ENCODE measurements around the gene NKX2-1.
"Not testable (repeated sequence)": the region's sequence is repeated elsewhere in the genome, so short reads cannot be mapped to it uniquely, and the experiment has no call there.

NKX2-1 gene

DNA sequence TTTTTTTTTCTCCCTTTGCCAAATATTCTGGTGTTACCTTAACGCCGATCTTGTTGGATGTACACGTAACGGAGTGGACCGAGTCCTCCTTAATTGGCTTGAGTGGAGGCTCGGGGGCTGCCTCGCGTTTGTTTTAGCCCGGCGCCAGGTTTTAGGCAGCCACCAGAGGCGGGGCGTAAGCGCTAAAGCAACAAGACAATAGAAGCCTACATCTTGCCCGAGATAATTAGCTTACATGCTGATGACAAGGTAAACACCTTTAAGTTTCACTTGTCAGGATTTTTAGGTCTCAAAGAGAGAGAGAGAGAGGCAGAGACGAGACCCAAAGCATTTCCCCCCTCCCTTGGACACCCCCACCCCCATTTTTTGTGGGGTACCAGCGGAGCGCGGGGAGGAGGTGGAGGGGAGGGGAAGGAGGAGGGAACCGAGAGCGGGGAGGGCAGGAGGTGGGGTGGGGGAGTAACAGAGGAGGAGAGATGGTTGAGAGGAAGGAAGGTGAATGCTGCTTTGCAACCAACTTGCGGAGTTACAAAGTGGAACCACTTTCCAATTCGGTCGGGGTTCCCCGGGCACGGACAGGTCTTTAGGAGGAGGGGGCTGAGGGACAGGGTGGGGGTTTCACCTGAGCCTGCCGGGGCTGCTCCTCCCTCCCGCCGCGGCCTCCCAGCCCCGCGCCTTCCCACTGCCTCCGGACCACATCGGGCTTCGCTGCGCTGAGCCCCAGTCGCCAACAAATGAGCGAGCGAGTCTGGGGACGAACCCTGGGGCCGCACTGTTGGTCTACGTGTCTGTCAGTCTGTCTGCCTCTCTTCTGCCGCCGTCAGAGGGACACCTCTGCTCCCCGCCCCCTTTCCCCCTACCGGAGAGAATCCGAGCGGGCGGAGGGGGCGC lies at the start of gene NKX2-1:
NKX2-1 (minus strand) TSS at position 802 of the 891 bp plus-strand sequence; CDS start at position 699, 103 bp downstream.
- no peak for DNase-seq

DNA sequence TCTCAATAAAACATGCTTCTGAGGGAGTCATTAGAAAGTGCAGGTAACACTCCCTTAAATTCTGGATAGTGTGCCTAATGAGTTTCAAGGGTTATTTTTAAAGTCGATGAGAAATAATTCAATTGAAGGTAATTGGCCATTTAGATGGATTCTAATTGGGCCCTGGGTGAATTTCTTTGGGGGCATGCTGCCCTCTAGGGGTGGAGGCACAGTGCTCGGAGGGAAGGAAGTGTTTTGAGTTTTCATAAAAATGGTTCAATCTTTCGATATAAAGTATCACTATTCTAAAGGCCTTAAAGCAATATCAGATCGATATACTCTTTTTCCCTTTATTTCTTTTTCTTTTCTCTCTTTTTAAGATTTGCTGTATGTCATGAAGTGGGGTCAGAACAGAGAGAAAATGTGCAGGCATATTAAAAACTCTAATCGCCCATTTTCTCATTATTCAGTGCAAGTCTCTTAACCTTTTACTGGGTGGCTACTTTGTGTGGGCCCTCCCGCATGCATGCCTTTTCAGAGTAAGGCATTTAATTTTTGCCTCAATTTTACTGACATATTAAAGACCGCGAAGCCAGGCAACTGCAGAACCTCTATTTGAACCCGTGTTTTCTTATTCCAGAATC lies 36.9 kb upstream of the NKX2-1 start:
- no peak for DNase-seq

DNA sequence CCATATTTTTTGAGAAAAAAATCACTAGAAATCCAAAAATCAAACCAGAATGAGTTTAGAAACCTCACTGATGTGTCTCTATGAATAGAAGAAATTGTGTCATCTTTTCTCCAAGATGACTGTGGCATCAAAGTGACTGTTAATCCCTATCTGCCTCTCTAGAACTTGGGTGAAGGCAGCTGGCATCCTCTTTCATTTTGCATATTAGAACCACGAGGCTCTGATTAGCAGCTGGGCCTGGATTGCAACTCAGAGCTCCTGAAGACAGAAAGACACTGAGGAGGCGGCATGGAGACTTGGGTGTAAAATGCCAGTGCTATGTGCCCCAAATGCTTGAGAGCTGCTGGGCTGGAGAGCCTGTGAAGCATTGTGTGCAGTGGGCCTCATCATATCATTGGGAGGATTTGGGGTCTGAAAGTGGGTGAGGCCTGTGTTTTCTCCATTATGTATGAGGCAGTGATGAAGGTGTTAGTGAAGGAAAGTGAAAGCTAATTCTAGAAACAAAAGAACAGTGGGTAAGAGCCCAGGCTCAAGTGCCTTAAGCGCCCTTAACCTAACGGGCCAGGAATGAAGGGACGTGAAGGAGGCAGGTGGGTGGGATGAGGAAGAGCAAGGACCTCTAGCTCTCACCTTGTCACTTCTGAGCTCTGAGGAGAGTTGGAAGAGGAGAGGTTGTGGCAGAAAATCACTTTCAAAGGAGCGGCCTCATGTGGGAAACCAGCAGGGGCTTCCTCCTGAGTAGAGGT lies 36.1 kb upstream of the NKX2-1 start:
- DNase-seq: no peak

DNA sequence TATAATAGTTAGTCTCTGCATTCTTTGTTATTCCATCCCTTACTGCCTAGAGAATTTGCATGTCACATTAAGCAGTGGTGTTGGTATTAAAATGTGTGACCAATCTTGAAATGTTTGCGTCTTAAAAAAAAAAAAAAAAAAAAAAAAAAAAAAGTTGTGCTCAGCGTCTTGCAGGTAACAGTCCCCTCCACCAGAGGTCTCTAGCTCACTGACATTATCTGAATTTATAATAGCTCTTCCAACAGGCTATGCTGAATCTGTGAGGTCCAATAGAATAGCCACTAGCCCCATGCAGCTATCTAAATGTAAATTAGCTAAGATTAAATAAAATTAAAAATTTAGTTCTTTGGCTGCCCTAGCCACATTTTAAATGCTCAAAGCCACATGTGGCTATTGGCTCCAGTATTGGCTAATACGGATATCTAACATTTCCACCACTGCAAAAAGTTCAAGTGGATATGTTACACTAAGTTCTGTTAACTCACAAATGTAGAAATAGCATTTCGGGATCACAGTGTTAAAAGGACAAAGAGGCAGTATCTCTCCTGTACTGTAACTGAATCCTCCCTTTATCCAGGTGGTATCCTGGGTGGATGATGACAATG lies 33.7 kb upstream of the NKX2-1 start:
- DNase-seq: no peak

DNA sequence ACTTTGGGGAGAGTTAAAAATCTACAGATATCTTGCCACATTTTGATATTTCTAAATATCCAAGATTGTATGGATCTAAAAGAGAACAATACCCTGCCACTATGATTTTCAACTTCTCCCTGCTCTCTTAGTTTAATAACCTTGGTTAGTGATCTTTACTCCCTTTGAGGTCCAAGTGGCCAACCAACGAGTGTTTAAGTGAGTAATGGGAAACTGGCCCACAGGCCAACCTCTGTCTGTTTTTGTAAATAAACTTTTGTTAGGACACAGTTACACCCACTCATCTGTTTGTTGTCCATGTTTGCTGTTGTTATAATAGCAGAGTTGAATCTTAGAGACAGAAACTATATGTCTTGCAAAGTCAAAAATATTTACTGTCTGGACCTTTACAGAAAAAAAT lies 30.9 kb upstream of the NKX2-1 start:
- DNase-seq: no peak

DNA sequence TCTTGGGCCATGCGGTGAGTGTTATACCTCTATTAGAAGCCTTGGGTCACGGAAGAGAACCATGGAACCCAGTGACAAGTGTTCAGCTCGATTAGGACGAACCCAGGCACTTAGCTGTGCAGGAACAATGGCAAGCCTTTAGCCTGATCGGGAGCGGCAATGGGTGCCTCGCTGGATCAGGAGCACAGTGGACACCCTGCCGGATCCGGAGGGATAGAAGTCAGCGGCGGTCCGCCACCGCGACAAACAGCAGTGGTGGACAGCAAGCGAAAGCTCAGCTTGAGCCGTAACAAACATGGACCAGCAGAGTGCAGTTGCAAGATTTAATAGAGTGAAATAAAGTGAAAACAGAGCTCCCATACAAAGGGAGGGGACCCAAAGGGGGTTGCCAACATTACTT lies 24.2 kb upstream of the NKX2-1 start:
- not testable (repeated sequence) for DNase-seq

DNA sequence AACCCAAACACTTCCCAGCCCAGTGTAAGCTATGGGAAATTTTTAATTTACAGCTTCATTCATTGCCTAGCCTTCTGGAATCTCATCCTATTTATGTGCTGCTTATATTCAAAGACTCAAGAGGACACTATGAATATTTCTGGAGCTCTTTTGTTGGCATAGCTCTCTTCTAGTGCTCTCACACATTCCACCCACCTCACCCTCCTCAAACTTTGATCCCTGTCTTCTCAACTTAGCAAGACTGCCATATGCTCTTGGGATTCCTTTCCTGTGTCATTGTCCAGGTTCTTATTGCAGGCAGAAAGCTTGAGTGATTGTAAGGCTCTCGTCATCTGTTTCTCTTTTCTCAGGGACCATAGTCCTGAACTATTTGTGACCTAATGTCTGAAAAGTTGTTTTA lies 18.0 kb upstream of the NKX2-1 start:
- DNase-seq: no peak

DNA sequence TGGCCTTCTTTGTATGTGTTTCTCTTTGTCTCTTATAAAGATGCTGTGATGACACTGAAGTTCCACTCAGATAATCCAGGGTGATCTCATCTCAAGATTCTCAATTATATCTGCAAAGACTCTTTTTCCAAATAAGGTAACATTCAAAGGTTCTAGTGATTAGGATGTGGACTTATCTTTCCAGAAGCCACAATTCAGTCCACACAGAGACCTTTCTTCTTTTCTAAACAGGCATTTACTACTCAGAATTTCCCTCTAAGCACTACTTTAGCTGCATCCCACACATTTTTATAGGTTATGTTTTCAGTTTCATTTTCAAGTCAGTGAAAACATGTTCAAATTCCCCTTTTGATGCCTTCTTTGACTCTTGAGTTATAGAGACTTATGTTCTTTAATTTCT lies 9.0 kb upstream of the NKX2-1 start:
- no peak for DNase-seq

DNA sequence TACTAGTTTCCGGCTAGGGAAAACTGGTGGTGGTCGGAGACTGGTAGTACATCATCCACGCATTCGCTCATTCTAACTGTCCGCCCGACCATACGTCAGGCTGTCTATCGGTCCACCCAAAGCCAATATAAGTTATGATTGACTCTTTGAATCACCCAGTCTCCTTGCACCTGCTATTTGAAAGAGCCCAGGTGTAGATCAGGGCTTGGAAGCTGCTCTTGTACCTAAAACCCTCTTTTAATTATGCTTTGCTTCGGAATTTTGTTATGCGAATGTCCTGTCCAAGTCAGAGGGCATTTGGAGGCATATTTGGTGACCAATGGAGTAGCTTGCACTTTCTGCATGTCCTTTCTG lies 5.7 kb upstream of the NKX2-1 start:
- no peak for DNase-seq

DNA sequence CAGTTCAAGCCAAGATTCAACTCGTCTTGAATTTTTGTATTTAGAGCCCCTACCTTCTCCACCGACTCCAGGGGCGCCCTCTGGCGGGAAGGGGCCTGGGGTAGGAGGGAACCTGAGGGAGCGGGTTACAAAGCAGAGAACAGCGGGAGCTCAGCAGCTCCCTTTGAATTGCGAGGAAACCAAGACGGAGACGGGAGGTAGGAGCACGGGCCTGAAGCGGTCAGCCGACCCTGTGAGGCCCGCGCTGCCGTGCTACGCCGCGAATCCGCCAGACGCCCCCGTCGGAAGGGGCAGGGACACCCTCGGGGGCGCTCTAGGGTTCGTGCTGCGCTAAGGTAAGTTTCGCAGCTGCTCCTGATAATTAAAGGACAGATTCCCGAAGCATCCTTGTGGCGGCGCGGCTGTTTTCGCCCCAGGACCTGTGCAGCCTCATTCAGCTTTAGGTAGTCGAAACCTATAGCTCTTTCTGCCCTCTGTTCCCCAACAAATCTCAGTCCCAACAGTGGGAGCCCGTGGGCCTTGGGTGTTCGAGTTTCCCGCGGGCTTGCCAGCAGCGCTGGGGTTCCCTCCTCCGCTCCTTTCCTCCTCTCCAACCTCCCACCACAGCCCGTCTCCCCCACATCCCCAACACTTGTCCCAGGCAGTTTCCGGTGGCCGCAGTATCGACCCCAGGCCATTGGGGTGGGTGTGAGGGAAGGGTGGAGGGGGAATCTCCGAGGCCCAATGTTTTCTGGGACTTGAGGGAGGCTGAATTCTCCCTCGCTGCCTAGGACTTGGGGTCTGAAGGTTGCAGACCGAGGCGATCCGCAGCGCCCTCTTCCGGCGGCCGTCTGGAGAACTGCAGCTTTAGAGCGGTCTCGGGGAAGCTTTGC lies 5.1 kb upstream of the NKX2-1 start:
- DNase-seq: no peak

DNA sequence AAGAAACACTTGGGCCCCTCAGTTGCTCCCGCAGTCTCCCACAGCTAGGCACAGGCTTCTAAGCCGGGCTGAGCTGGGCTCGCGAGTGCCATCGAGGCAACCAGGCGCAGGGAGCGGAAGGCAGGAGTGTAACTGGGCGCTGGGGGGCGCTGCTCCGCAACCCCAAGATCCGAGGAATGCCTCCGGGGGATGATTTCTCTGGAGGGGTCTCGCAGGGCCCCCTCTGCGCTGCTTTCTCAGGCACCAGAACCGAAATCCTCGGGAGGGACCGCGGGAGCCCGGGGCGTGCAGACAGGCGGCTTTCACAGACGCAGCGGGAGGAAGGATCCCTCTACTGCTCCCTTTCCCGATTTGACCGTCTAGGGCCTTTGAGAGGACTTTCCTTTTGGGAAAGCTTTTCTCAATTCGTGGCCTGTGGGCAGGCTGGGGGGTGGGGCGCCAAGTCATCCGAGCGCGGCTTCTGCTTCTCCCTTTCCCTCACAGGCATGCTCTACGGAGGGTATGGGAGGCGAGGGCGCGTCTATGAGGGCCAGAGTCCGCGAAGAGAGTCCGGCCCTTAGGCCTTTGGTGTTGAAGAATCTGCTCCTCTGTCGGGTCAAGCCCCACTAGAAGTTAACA lies 4.3 kb upstream of the NKX2-1 start:
- DNase-seq: no peak

DNA sequence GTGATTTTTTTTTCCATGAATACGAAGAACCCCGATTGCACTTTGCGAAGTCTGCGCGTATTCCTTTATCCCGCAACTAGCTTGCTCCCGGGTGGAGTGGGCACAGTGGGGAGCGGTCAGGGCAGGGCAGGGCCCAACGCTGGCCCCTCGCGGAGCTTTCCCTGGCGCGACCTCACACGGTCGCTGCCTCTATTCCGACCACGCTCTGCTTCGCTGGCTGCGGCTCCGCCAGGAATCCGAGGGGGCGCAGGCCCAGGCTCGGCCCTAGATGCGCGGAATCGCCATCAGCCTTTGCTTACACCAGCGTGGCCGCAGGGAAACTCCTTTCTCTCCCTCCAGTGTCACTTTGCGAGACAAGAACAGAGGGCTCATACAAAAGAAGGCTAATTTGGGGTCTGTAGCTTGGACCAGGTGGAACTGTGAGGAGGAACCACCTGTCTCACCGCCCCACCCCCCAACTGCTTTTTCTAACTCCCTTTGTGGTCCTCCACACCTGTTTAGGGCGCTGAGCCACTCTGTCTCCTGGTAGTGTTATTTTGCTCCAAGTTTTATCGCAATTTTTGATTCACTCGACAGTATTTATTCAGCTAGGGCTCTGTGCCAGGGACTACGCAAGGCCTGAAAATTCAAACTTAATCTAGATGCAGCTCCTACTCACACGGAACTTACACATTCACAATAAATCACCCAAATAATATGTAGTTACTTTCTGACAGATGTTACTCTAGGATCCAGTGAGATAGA lies 3.1 kb upstream of the NKX2-1 start:
- DNase-seq: no peak

DNA sequence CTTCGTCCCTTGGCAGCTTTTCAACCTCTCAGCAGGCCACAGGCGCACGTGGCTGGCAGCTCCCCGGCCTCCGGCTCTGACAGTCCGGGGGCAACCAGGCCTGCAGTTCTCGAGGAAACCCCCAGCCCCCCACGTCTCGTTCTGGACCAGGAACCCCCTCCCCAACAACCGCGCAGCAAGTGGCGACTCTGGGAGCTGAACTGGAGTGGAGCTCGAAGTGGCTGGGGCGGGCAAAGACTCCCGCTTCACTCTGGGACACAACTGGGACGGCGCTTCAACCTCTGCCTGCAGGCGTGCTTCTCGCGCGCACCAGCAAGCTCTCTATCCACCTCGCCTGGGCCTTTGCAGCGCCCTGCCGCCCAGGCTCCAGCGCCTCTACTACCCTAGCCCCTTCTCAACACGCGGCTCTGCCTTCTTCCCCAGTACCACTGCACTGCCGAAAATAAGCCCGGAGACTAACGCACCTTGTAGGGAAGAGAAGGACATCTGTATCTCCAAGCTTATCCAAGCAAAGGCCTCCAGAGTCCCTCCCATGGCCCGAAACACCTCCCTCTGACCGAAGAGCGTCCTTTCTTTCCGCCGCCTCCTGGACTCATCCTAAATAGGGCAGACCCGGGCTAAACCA lies 2.4 kb upstream of the NKX2-1 start:
- no peak for DNase-seq

DNA sequence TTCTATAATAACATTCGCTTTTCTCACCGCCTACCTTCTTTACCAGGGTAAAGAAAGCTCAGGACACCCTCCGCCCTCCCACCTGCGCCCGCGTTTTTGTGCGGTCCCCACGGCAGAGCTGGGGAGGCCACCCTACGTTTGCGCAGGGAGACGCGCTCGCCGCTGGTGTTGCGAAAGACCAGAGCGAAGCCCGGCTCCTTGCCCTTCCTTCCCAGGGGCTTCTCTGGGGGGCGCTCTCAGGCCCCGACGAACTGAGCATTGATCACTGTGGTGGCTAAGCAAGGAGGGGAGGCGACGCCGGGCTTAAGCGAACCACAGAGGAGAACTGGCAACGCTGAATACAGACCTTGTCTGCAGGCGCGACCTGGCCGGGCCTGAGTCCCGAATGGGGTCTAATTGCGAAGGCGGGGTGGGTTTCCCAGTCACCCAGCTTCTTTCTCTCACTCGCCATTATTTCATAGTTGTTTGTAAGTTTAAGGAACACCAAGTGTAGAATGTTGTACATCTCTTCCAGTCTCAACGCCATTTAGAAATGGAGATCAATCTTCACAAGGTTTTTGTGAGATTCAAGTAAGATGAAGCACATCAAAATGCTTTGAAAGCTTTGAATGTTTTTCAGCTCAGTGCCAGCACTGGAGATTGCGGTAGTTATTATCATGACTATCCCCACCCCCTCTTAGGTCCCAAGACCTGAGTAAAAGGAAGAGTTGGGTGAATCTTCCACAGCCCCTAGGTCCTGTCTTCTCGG lies 1.7 kb upstream of the NKX2-1 start:
- DNase-seq: no peak

DNA sequence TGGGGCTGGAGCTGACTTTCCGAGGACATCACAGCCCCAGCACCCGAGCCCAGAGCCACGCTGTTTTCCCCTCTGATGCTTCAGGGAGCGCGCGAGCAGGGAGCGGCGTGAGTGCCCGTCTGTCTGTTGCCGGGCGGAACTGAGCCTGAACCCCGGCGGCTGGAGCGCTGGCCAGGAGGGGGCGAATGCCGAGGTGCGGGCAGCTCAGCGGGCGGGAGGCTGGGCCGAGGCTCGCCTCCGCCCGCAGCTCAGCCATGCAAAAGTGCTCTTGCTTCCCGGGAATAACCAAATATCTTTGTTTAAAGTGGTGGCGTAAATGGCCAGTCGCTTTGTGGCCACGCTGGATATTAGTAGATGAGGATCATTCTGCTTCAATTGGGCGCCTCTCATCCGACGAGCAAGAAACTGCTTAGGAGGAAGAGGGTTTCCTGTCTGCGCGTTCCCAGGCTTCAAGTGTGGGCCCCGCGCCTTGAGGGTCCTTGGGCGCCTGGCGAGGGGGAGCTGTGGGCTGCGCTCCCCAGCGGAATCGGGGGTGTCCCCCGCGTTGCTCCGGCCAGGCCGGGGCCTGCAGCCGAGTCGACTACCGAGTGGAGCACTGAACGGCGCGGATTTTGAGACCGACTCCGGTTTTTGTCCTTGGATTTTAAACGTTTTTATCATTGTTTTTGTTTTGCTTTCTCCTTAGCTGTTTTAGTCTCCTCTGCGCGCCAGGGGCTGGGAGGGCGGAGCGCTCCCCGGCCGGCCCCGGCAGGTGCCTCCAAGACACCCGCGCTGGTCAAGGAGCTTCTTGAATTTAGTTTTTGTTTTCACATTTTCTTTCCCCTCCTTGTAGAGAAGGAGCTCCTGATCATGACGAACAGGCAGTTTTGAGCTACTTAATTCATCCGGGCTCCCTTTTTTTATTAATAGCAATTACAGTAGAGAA lies 831 bp upstream of the NKX2-1 start:
- no peak for DNase-seq

DNA sequence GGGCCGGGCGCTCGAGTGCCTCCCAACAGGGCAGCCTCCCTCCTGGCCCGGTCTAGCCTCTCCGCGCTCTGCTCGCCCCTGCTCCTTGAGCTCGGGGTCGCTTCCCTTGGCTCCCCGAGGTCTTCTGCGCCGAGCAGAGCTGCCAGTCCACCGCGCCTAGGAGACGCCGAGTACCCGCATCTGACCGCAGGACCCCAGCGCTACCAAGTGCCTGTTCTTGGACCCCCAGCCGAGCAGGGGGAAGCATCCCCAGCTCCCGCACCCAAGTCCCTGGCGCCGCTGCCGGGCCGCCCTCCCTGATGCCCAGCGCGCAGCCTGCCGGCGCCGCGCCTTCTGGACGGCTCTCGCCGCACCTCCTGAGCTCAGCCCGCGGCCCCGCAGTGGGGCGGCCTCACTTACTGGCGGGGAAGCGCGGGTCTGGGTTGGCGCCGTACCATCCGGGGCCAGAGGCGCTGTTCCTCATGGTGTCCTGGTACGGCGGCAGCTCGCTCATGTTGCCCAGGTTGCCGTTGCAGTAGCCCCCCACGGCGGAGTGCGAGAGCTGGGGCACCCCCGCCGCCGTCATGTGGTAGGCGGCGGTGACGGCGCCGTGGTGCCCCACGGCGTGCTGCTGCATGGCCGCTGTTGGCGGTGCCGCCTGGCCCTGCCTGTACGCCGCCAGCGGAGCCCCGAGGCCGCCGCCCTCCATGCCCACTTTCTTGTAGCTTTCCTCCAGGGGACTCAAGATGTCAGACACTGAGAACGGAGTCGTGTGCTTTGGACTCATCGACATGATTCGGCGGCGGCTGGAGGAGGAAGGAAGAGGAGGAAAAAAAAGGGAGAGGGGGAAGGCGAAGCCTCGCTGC lies 1.2 kb downstream of the NKX2-1 start:
- no peak for DNase-seq

DNA sequence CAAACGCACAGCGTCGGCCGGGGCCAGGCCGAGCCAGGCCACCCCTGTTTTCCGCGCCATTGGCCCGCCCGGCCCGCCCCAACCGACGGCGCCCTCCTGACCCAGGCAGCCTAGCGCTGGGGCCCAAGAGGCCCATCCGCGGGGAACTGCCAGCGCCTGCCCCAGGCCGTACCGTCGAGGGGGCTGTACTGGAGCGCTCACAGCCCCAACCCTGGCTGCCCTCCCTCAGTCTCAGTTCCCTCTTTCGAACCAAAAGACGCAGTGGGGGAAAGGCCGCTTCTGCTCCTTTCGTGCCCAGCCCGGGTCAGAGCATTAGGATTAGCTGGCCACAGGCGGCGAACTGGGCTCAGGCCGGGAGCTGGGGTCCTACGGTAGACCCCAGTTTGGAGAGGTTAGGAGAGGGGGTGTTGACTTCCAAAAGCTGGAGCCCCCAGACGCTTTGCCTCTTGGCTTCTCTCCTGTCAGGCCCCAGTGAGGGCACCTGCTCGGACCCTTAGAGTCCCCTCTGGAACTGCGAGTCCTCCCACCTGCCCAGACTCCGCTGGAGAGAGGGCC lies 1.9 kb downstream of the NKX2-1 start:
- no peak for DNase-seq
